Breast epithelium (tissue), 4 donors: ENCODE results near the gene ALKBH2. TPM values are rescaled to one million over a fixed set of nuclear protein-coding genes. Genes with fewer than 3 reads are reported as not detected.

Source experiments
- DNase-seq, 2 donors: peaks; one replicate each; pipeline ENCODE4 v3.0.0-alpha.2; 2019; ENCODE audit warnings: low spot score in 2 of 2
- H3K27ac ChIP-seq, 2 donors: fragments of 200-600 bp; sonication (generic) in 1 of 2; one replicate each; pipeline ENCODE4 v1.5.1; 2016 to 2019; ENCODE audit warnings: mild to moderate bottlenecking in 1 of 2
- H3K27me3 ChIP-seq, 2 donors: fragments of 200-600 bp; sonication (generic) in 1 of 2; one replicate each; pipeline versions ENCODE4 v1.5.1 to v1.6.0; 2017 to 2019; ENCODE audit warnings: control low read depth in 1 of 2, mild to moderate bottlenecking in 1 of 2
- H3K36me3 ChIP-seq: fragments of 200-600 bp; one replicate; pipeline ENCODE4 v1.5.1; 2019
- H3K4me1 ChIP-seq, 2 donors: fragments of 200-600 bp; sonication (generic); one replicate each; pipeline ENCODE4 v1.5.1; 2016 to 2019; ENCODE audit warnings: control low read depth in 1 of 2
- H3K4me3 ChIP-seq, 3 donors: fragments of 200-600 bp; sonication (generic); 1 replicate in 2 of 3; 2 replicates in 1 of 3; pipeline ENCODE4 v1.5.1; 2016 to 2019; ENCODE audit warnings: mild to moderate bottlenecking in 3 of 3, moderate library complexity in 2 of 3
- H3K9me3 ChIP-seq, 2 donors: fragments of 200-600 bp; sonication (generic) in 1 of 2; one replicate each; pipeline ENCODE4 v1.5.1; 2016 to 2019; ENCODE audit warnings: control low read depth in 1 of 2
- CTCF ChIP-seq, 3 donors: fragments of 450-650 bp; IDR thresholded peaks; one replicate each; pipeline ENCODE4 v1.5.1; 2016 to 2017; ENCODE audit warnings: antibody characterized with exemption in 3 of 3, mild to moderate bottlenecking in 3 of 3, moderate library complexity in 3 of 3
- POLR2A ChIP-seq: fragments of 450-650 bp; IDR thresholded peaks from one replicate; pipeline ENCODE4 v1.6.1; 2016; ENCODE audit warnings: antibody characterized with exemption, mild to moderate bottlenecking, moderate library complexity
- POLR2AphosphoS5 ChIP-seq, 3 donors: sonication (generic); formaldehyde crosslinking; IDR thresholded peaks; one replicate each; pipeline ENCODE4 v1.6.1; 2017; ENCODE audit warnings: antibody characterized with exemption in 3 of 3
- intact Hi-C: fragments of 100-400 bp; cut with DNase I; formaldehyde crosslinking; loops from one replicate; pipeline ENCODE4 v1.15.1; 2023; ENCODE audit warnings: low total_unique reads
- total RNA-seq, 3 donors: library from RNA; depleted of rRNA; stranded (reverse); fragments of >200 nt; gene quantifications; one replicate each; pipeline ENCODE4 v1.1.0, GENCODE V29; 2016

Gene ALKBH2
- total RNA-seq, 3 donors from 2014 or later: 18.9 to 27.2 (median 18.9) TPM

GRCh38 chr12:109047081-109047805 lies 46.0 kb downstream of the ALKBH2 start:
- intact Hi-C loops: no loop called here
- DNase-seq: no peak
- peaks cover 0 to 5% of the 10 kb centered on the region in 2 donors for H3K4me1 ChIP-seq
- no peaks in the 10 kb centered on the region for H3K9me3 ChIP-seq
- TF ChIP-seq POLR2A: no peak
- no peak for TF ChIP-seq CTCF (IDR thresholded peaks at IDR 0.05)
- no peak for TF ChIP-seq POLR2AphosphoS5 (IDR thresholded peaks at IDR 0.05)
- H3K27me3 ChIP-seq: peaks cover 0 to 5% of the 10 kb centered on the region in 2 donors
- no peaks in the 10 kb centered on the region for H3K36me3 ChIP-seq
- no peak overlapping the region for H3K4me3 ChIP-seq
- H3K27ac ChIP-seq: no peak overlapping the region

GRCh38 chr12:109044241-109044640 lies 49.0 kb downstream of the ALKBH2 start:
- TF ChIP-seq CTCF (IDR thresholded peaks at IDR 0.05) (no peak), POLR2AphosphoS5 (IDR thresholded peaks at IDR 0.05) (no peak), POLR2A (no peak)
- H3K27ac ChIP-seq: no peak overlapping the region
- no peaks in the 10 kb centered on the region for H3K4me1 ChIP-seq
- no peak for DNase-seq
- H3K36me3 ChIP-seq: no peaks in the 10 kb centered on the region
- peaks cover 0 to 7% of the 10 kb centered on the region in 2 donors for H3K9me3 ChIP-seq
- peaks cover 0 to 9% of the 10 kb centered on the region in 2 donors for H3K27me3 ChIP-seq
- intact Hi-C loops: no loop called here
- no peak overlapping the region for H3K4me3 ChIP-seq

Other genes starting within 250 kb of the ALKBH2 start
- gene SSH1, start 235.9 kb downstream of the ALKBH2 start, total RNA-seq: 10 to 100 TPM; 13.3 to 15.4 (median 13.8) TPM
- not detected for gene DAO, start 213.4 kb downstream of the ALKBH2 start, total RNA-seq
- not detected for gene SVOP, start 72.4 kb downstream of the ALKBH2 start, total RNA-seq
- 10 to 100 TPM; 22.2 to 28.5 (median 24.7) TPM for gene USP30, start 40.9 kb downstream of the ALKBH2 start, total RNA-seq
- 10 to 100 TPM; 23.2 to 28.7 (median 23.9) TPM for gene UNG, start 4.1 kb upstream of the ALKBH2 start, total RNA-seq
- gene ACACB, start 23.1 kb upstream of the ALKBH2 start, total RNA-seq: 100 to 1,000 TPM; 223 to 957 (median 301) TPM
- not detected for gene FOXN4, start 215.8 kb upstream of the ALKBH2 start, total RNA-seq